Measurements from ENCODE around the gene FBXW12.

FBXW12 gene

GRCh38 chr3:48436477-48436787, 64.4 kb downstream of the FBXW12 start:
- DNase-seq (ENCODE audit: low read depth): no peak

DNA sequence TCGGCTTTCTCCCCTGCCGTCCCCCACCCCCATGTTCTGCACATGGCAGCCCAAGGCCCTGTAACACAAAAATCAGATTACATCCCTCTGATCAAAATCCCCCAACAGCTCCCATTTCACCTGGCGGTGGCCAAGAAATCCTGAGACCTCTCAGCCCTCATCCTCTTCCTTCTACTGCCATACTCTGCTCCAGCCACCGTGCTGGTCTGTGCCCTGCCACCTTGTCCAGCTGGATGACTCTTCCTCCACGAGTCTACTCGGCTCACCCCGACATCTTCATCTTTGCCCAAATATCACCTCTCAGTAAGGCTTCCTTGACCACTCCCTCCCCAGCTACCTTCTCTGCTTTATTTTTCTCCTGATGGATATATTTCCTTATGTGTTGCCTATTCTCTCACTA, 64.8 kb downstream of the FBXW12 start:
- DNase-seq (ENCODE audit: low read depth): no peak

GRCh38 chr3:48437812-48438211, 65.8 kb downstream of the FBXW12 start:
- DNase-seq (ENCODE audit: low read depth): no peak

GRCh38 chr3:48439820-48440589, 68.0 kb downstream of the FBXW12 start, which contains the start of the genes CCDC51 and TMA7:
TSS of gene CCDC51 (minus strand) at chr3:48440119. CDS start at chr3:48435128, 4,991 bp downstream.
TSS of gene TMA7 (plus strand) at chr3:48440257. CDS start at chr3:48440297, 40 bp downstream.
- peak; percentile 97 for DNase-seq (ENCODE audit: low read depth)

GRCh38 chr3:48440590-48440958, 68.6 kb downstream of the FBXW12 start:
- no peak for DNase-seq (ENCODE audit: low read depth)

DNA sequence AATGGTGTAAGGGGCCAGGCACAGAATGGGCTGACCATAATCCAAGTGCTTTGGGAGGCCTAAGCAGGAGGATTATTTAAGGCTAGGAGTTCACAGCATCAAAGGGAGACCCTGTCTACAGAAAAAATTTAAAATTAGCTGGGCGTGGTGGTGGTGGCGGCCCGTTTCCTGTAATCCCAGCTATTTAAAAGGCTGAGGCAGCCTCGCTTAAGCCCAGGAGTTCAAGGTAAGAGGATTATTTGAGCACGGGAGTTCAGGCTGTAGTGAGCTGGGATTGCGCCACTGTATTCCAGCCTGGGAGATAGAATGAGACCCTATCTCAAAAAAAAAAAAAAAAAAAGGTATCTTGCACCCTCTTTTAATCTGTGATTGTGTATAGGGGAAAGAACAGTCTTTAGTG, 69.9 kb downstream of the FBXW12 start:
- DNase-seq (ENCODE audit: low read depth): no peak
